Measurements from ENCODE around the gene VWA8. TPM values are rescaled to one million over a fixed set of nuclear protein-coding genes. Genes with fewer than 3 reads are reported as not detected.
"Not testable (repeated sequence)": the region's sequence is repeated elsewhere in the genome, so short reads cannot be mapped to it uniquely, and the experiment has no call there.

The VWA8 gene
- total RNA-seq, 1 donor from 2014 or later: 19.6 TPM

GRCh38 chr13:41812851-41813250 lies 148.1 kb downstream of the VWA8 start:
- H3K9me3 Mint-ChIP-seq: peaks cover 9% of the 10 kb centered on the region
- no peak overlapping the region for H3K4me3 Mint-ChIP-seq
- no peaks in the 10 kb centered on the region for H3K4me1 Mint-ChIP-seq (ENCODE audit: unreplicated experiment)
- DNase-seq (ENCODE audit: extremely low spot score, unreplicated experiment): no peak
- no peak for TF ChIP-seq CTCF (conservative IDR thresholded peaks at IDR 0.05)
- H3K36me3 Mint-ChIP-seq: peaks cover 32% of the 10 kb centered on the region
- H3K27me3 Mint-ChIP-seq: no peaks in the 10 kb centered on the region
- no peak overlapping the region for H3K27ac Mint-ChIP-seq

GRCh38 chr13:41812237-41812636 lies 148.7 kb downstream of the VWA8 start:
- H3K4me1 Mint-ChIP-seq (ENCODE audit: unreplicated experiment): no peaks in the 10 kb centered on the region
- peaks cover 9% of the 10 kb centered on the region for H3K9me3 Mint-ChIP-seq
- H3K27ac Mint-ChIP-seq: no peak overlapping the region
- H3K36me3 Mint-ChIP-seq: peaks cover 33% of the 10 kb centered on the region
- DNase-seq (ENCODE audit: extremely low spot score, unreplicated experiment): no peak
- TF ChIP-seq CTCF (conservative IDR thresholded peaks at IDR 0.05): no peak
- no peaks in the 10 kb centered on the region for H3K27me3 Mint-ChIP-seq
- H3K4me3 Mint-ChIP-seq: no peak overlapping the region

- H3K27me3 Mint-ChIP-seq: no peaks in the 10 kb centered on the region
- peaks cover 9% of the 10 kb centered on the region for H3K9me3 Mint-ChIP-seq
- H3K4me1 Mint-ChIP-seq (ENCODE audit: unreplicated experiment): no peaks in the 10 kb centered on the region
- peaks cover 37% of the 10 kb centered on the region for H3K36me3 Mint-ChIP-seq
- H3K27ac Mint-ChIP-seq: no peak overlapping the region
- H3K4me3 Mint-ChIP-seq: no peak overlapping the region
- no peak for DNase-seq (ENCODE audit: extremely low spot score, unreplicated experiment)
- TF ChIP-seq CTCF (conservative IDR thresholded peaks at IDR 0.05): no peak
Observed at GRCh38 chr13:41811588-41812021, 149.3 kb downstream of the VWA8 start.

- no peak overlapping the region for H3K4me3 Mint-ChIP-seq
- H3K27me3 Mint-ChIP-seq: no peaks in the 10 kb centered on the region
Observed at GRCh38 chr13:41809962-41810361, 150.9 kb downstream of the VWA8 start.

GRCh38 chr13:41803445-41803735 lies 157.5 kb downstream of the VWA8 start:
- DNase-seq (ENCODE audit: extremely low spot score, unreplicated experiment); H3K4me3 Mint-ChIP-seq; H3K4me1 Mint-ChIP-seq (ENCODE audit: unreplicated experiment); H3K27ac Mint-ChIP-seq; H3K27me3 Mint-ChIP-seq: not testable (repeated sequence)
- Mint-ChIP-seq H3K9me3 (peaks cover 12% of the 10 kb centered on the region), H3K36me3 (peaks cover 51% of the 10 kb centered on the region)

More at GRCh38 chr13:41809962-41810361, 150.9 kb downstream of the VWA8 start:
- H3K36me3 Mint-ChIP-seq: peaks cover 32% of the 10 kb centered on the region
- DNase-seq (ENCODE audit: extremely low spot score, unreplicated experiment): no peak
- peaks cover under 1% of the 10 kb centered on the region for H3K9me3 Mint-ChIP-seq
- H3K4me1 Mint-ChIP-seq (ENCODE audit: unreplicated experiment): no peaks in the 10 kb centered on the region
- no peak for TF ChIP-seq CTCF (conservative IDR thresholded peaks at IDR 0.05)
- no peak overlapping the region for H3K27ac Mint-ChIP-seq

- H3K4me3 Mint-ChIP-seq: no peak overlapping the region
- H3K4me1 Mint-ChIP-seq (ENCODE audit: unreplicated experiment): no peaks in the 10 kb centered on the region
- no peak for TF ChIP-seq CTCF (conservative IDR thresholded peaks at IDR 0.05)
- no peak overlapping the region for H3K27ac Mint-ChIP-seq
- H3K9me3 Mint-ChIP-seq: peaks cover 12% of the 10 kb centered on the region
- DNase-seq (ENCODE audit: extremely low spot score, unreplicated experiment): no peak
- peaks cover 51% of the 10 kb centered on the region for H3K36me3 Mint-ChIP-seq
- H3K27me3 Mint-ChIP-seq: no peaks in the 10 kb centered on the region
Observed at GRCh38 chr13:41802684-41803444, 158.0 kb downstream of the VWA8 start.

Measured in type B pancreatic cell (in vitro differentiated cells).